Lower lobe of right lung (tissue), 2 donors: Measurements from ENCODE around the gene NYAP1. TPM values are rescaled to one million over a fixed set of nuclear protein-coding genes. Genes with fewer than 3 reads are reported as not detected.

Source experiments
- ATAC-seq, 2 donors: fragments of 200-7000 bp; cut with Tn5 transposase; one replicate each; pipeline ENCODE4 v1.9.1; 2020 to 2022; ENCODE audit warnings: mild to moderate bottlenecking in 2 of 2, moderate library complexity in 2 of 2
- DNase-seq: peaks from one replicate; pipeline ENCODE4 v3.0.0-alpha.2; 2020
- H3K27ac ChIP-seq: fragments of 200-600 bp; one replicate; pipeline ENCODE4 v1.8.0; 2022
- H3K27me3 ChIP-seq: fragments of 200-600 bp; one replicate; pipeline ENCODE4 v1.8.0; 2022; ENCODE audit warnings: low read depth
- H3K36me3 ChIP-seq: fragments of 200-600 bp; one replicate; pipeline ENCODE4 v1.8.0; 2022; ENCODE audit warnings: mild to moderate bottlenecking
- H3K4me1 ChIP-seq: fragments of 200-600 bp; one replicate; pipeline ENCODE4 v1.8.0; 2022
- H3K4me3 ChIP-seq: fragments of 200-600 bp; one replicate; pipeline ENCODE4 v1.8.0; 2022; ENCODE audit warnings: mild to moderate bottlenecking
- H3K9me3 ChIP-seq: fragments of 200-600 bp; one replicate; pipeline ENCODE4 v1.8.0; 2022
- CTCF ChIP-seq: fragments of 200-600 bp; IDR thresholded peaks from one replicate; pipeline ENCODE4 v1.8.0; 2022; ENCODE audit warnings: antibody characterized with exemption, mild to moderate bottlenecking
- intact Hi-C: fragments of 100-400 bp; cut with DNase I; formaldehyde crosslinking; loops from one replicate; pipeline ENCODE4 v1.11.0; 2022
- total RNA-seq: library from RNA; stranded (reverse); fragmentation: NEBNext Ultra II Directional; extraction: Animal tissue kit (Norgen Biotek cat#: 25700); gene quantifications from one replicate; pipeline ENCODE4 v1.2.1, GENCODE V29; 2021
- donor health status: DM: no; HTN: yes; CAD: no; lungs with severe emphysema.

The NYAP1 gene
- total RNA-seq, 1 donor from 2014 or later, result 1.1 TPM

GRCh38 chr7:100483090-100483721 lies 521 bp upstream of the NYAP1 start:
- peak; percentile 79 for TF ChIP-seq CTCF
- Histone ChIP-seq H3K36me3 (no peaks in the 10 kb centered on the region), H3K9me3 (no peaks in the 10 kb centered on the region), H3K27me3 (no peaks in the 10 kb centered on the region), H3K27ac (no peak overlapping the region), H3K4me1 (peaks cover 22% of the 10 kb centered on the region), H3K4me3 (peak overlapping the region; percentile 63)
- ATAC-seq (peak; percentile 72 to 85), DNase-seq (peak; percentile 81)
- intact Hi-C loops, result no loop called here

GRCh38 chr7:100484673-100485045 lies 932 bp downstream of the NYAP1 start:
- TF ChIP-seq CTCF, result no peak

GRCh38 chr7:100485471-100485876 lies 1.7 kb downstream of the NYAP1 start:
- no peak for ATAC-seq
- H3K27ac ChIP-seq, result no peak overlapping the region
- H3K27me3 ChIP-seq, result no peaks in the 10 kb centered on the region
- intact Hi-C loops, result no loop called here
- TF ChIP-seq CTCF, result no peak
- H3K9me3 ChIP-seq, result no peaks in the 10 kb centered on the region
- H3K4me3 ChIP-seq, result no peak overlapping the region
- DNase-seq, result no peak
- H3K36me3 ChIP-seq, result no peaks in the 10 kb centered on the region
- H3K4me1 ChIP-seq, result peaks cover 10% of the 10 kb centered on the region

More at GRCh38 chr7:100484673-100485045, 932 bp downstream of the NYAP1 start:
- Histone ChIP-seq H3K27me3 (no peaks in the 10 kb centered on the region), H3K4me3 (no peak overlapping the region), H3K9me3 (no peaks in the 10 kb centered on the region), H3K27ac (no peak overlapping the region), H3K4me1 (peaks cover 17% of the 10 kb centered on the region), H3K36me3 (no peaks in the 10 kb centered on the region)
- ATAC-seq (no peak), DNase-seq (no peak)
- intact Hi-C loops, result no loop called here

GRCh38 chr7:100486111-100486636 lies 2.4 kb downstream of the NYAP1 start:
- Histone ChIP-seq H3K9me3 (no peaks in the 10 kb centered on the region), H3K4me1 (peaks cover 10% of the 10 kb centered on the region), H3K36me3 (no peaks in the 10 kb centered on the region), H3K4me3 (no peak overlapping the region), H3K27me3 (no peaks in the 10 kb centered on the region), H3K27ac (no peak overlapping the region)
- intact Hi-C loops, result no loop called here
- DNase-seq (no peak), ATAC-seq (no peak)
- TF ChIP-seq CTCF, result no peak

GRCh38 chr7:100486753-100487446 lies 3.2 kb downstream of the NYAP1 start:
- TF ChIP-seq CTCF, result no peak
- DNase-seq, result no peak
- intact Hi-C loops, result no loop called here

More at GRCh38 chr7:100486753-100487446, 3.2 kb downstream of the NYAP1 start:
- no peaks in the 10 kb centered on the region for H3K9me3 ChIP-seq
- no peak overlapping the region for H3K4me3 ChIP-seq
- ATAC-seq, result no peak
- no peaks in the 10 kb centered on the region for H3K36me3 ChIP-seq
- H3K27me3 ChIP-seq, result no peaks in the 10 kb centered on the region
- H3K4me1 ChIP-seq, result peaks cover 10% of the 10 kb centered on the region
- no peak overlapping the region for H3K27ac ChIP-seq
